Panc1 (cell line): ENCODE results near the gene FBXL15. TPM values are rescaled to one million over a fixed set of nuclear protein-coding genes. Genes with fewer than 3 reads are reported as not detected.

Experiments used
- ATAC-seq: fragments of 200-7000 bp; cut with Tn5 transposase; 2 replicates; pipeline ENCODE4 v1.9.1; 2020; ENCODE audit warnings: mild to moderate bottlenecking, moderate library complexity
- BruUV-seq: library from RNA; stranded (reverse); fragments of 400-500 nt; replicated peaks from 2 replicates; lab custom pipeline; 2021; lab: Mats Ljungman, UMichigan
- CTCF ChIA-PET: fragments of 300-600 bp; sonication (Branson Sonifier 250); formaldehyde crosslinking; loops from one replicate; lab custom pipeline; 2022; ENCODE audit warnings: antibody characterized with exemption; lab: Charles Lee
- POLR2A ChIA-PET: fragments of 300-600 bp; sonication (Branson Sonifier 250); formaldehyde crosslinking; loops from one replicate; lab custom pipeline; 2022; ENCODE audit warnings: antibody characterized with exemption; lab: Charles Lee
- DNase-seq: peaks from one replicate; pipeline ENCODE4 v3.0.0-alpha.2; 2010; ENCODE audit warnings: low read depth, low spot score
- H3K27ac ChIP-seq: 2 replicates; pipeline ENCODE4 v1.5.1; 2011; ENCODE audit warnings: mild to moderate bottlenecking, low read length, inconsistent platforms
- H3K27me3 ChIP-seq: fragments of 200-500 bp; sonication (Bioruptor generic); 2 replicates; pipeline ENCODE4 v1.6.0; 2014; ENCODE audit warnings: low read length, inconsistent platforms; ENCODE audit not compliant: control insufficient read depth, insufficient read depth
- H3K36me3 ChIP-seq: fragments of 200-500 bp; sonication (Bioruptor generic); 2 replicates; pipeline ENCODE4 v1.5.1; 2014; ENCODE audit warnings: inconsistent platforms, mild to moderate bottlenecking, low read length, moderate library complexity; ENCODE audit not compliant: control insufficient read depth, insufficient read depth
- H3K4me1 ChIP-seq: 2 replicates; pipeline ENCODE4 v1.5.1; 2011; ENCODE audit warnings: inconsistent platforms, mild to moderate bottlenecking, low read length, moderate library complexity; ENCODE audit not compliant: control insufficient read depth, insufficient read depth
- H3K4me3 ChIP-seq, 2 experiments: 2 replicates each; pipeline ENCODE4 v1.5.1; 2011 to 2012; ENCODE audit warnings: low read depth in 2 of 2, low read length in 2 of 2, mild to moderate bottlenecking in 2 of 2, inconsistent platforms in 1 of 2, moderate library complexity in 1 of 2
- H3K9me3 ChIP-seq: fragments of 200-500 bp; sonication (Bioruptor generic); 2 replicates; pipeline ENCODE4 v1.5.1; 2014; ENCODE audit warnings: low read depth, mild to moderate bottlenecking, inconsistent platforms, low read length, moderate library complexity; ENCODE audit not compliant: control insufficient read depth, insufficient read depth
- POLR2AphosphoS5 ChIP-seq: IDR thresholded peaks from 2 replicates; pipeline ENCODE4 v1.6.1; 2012; ENCODE audit warnings: mild to moderate bottlenecking, low read depth, low read length, moderate library complexity
- SIN3A ChIP-seq: IDR thresholded peaks from 2 replicates; pipeline ENCODE4 v1.6.1; 2012; ENCODE audit warnings: low read depth, mild to moderate bottlenecking, low read length, moderate library complexity, borderline replicate concordance; ENCODE audit not compliant: insufficient read depth
- TCF7L2 ChIP-seq: IDR thresholded peaks from 2 replicates; pipeline ENCODE4 v1.6.1; 2011; ENCODE audit warnings: mild to moderate bottlenecking, low read depth, low read length, inconsistent platforms
- in situ Hi-C: cut with HindIII; loops from 2 replicates; pipeline ENCODE4 v1.10.0; 2016; ENCODE audit warnings: low sequenced_read_pairs, low pct_unique_long_range_greater_than_20kb
- intact Hi-C: fragments of 100-400 bp; cut with micrococcal nuclease; formaldehyde crosslinking; loops from one replicate; pipeline ENCODE4 v1.10.0; 2022; ENCODE audit not compliant: unreplicated experiment
- total RNA-seq: library from RNA; stranded (reverse); gene quantifications from one replicate; pipeline ENCODE4 v1.2.1, GENCODE V29; 2021; ENCODE audit not compliant: unreplicated experiment
- TF ChIP-seq, protein P1 (sequence below): fragments of 450-650 bp; IDR thresholded peaks from 2 replicates; pipeline ENCODE4 v1.5.1; 2017; ENCODE audit warnings: mild to moderate bottlenecking
- TF ChIP-seq, protein P2 (sequence below), 2 experiments: IDR thresholded peaks; 2 replicates each; pipeline ENCODE4 v1.6.1; 2011 to 2012; ENCODE audit warnings: low read depth in 2 of 2, control low read depth in 1 of 2, low read length in 1 of 2, mild to moderate bottlenecking in 1 of 2, moderate library complexity in 1 of 2; ENCODE audit not compliant: insufficient read depth in 1 of 2

The FBXL15 gene
- total RNA-seq, 1 experiment from 2014 or later: 7.9 TPM

DNA sequence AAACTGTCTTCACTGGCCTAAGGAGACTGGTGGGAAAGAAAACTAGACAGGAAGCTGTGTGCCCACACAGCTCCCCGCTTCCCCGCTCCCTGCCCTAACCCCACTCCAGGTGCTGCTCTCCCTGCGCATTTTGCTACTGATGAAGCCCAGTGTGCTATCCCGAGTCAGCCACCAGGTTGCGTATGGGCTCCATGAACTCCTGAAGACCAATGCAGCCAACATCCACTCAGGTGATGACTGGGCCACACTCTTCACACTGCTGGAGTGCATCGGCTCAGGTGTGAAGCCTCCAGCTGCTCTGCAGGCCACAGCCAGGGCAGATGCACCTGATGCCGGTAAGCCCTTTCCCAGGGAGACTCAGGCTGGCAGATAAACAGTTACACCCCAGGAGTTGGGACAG, 45.4 kb upstream of the FBXL15 start:
- BruUV-seq: no TSS peak
- Histone ChIP-seq H3K4me1 (no peaks in the 10 kb centered on the region), H3K9me3 (no peaks in the 10 kb centered on the region), H3K4me3 (no peak overlapping the region), H3K27me3 (no peaks in the 10 kb centered on the region), H3K36me3 (peaks cover 17% of the 10 kb centered on the region), H3K27ac (no peak overlapping the region)
- ChIA-PET CTCF (interaction anchor here (0.6 kb wide), 1 partner anchor 15 kb away, joined by 7 read pairs; no protein-coding TSS in a partner anchor), POLR2A (no interaction called here)
- in situ Hi-C loops: no loop called here
- intact Hi-C loops: no loop called here
- DNase-seq: no peak
- TF ChIP-seq POLR2AphosphoS5 (no peak), TCF7L2 (no peak), SIN3A (no peak)
- TF ChIP-seq, protein P1, sequence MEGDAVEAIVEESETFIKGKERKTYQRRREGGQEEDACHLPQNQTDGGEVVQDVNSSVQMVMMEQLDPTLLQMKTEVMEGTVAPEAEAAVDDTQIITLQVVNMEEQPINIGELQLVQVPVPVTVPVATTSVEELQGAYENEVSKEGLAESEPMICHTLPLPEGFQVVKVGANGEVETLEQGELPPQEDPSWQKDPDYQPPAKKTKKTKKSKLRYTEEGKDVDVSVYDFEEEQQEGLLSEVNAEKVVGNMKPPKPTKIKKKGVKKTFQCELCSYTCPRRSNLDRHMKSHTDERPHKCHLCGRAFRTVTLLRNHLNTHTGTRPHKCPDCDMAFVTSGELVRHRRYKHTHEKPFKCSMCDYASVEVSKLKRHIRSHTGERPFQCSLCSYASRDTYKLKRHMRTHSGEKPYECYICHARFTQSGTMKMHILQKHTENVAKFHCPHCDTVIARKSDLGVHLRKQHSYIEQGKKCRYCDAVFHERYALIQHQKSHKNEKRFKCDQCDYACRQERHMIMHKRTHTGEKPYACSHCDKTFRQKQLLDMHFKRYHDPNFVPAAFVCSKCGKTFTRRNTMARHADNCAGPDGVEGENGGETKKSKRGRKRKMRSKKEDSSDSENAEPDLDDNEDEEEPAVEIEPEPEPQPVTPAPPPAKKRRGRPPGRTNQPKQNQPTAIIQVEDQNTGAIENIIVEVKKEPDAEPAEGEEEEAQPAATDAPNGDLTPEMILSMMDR: no peak
- TF ChIP-seq, protein P2, sequence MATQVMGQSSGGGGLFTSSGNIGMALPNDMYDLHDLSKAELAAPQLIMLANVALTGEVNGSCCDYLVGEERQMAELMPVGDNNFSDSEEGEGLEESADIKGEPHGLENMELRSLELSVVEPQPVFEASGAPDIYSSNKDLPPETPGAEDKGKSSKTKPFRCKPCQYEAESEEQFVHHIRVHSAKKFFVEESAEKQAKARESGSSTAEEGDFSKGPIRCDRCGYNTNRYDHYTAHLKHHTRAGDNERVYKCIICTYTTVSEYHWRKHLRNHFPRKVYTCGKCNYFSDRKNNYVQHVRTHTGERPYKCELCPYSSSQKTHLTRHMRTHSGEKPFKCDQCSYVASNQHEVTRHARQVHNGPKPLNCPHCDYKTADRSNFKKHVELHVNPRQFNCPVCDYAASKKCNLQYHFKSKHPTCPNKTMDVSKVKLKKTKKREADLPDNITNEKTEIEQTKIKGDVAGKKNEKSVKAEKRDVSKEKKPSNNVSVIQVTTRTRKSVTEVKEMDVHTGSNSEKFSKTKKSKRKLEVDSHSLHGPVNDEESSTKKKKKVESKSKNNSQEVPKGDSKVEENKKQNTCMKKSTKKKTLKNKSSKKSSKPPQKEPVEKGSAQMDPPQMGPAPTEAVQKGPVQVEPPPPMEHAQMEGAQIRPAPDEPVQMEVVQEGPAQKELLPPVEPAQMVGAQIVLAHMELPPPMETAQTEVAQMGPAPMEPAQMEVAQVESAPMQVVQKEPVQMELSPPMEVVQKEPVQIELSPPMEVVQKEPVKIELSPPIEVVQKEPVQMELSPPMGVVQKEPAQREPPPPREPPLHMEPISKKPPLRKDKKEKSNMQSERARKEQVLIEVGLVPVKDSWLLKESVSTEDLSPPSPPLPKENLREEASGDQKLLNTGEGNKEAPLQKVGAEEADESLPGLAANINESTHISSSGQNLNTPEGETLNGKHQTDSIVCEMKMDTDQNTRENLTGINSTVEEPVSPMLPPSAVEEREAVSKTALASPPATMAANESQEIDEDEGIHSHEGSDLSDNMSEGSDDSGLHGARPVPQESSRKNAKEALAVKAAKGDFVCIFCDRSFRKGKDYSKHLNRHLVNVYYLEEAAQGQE (IDR thresholded peaks at IDR 0.05; ENCODE audit: insufficient read depth in 1 of 2, low read depth in 2 of 2, low read length in 1 of 2): no peak
- ATAC-seq: peak; percentile 70; the same call in 1 of the 2 replicates

DNA sequence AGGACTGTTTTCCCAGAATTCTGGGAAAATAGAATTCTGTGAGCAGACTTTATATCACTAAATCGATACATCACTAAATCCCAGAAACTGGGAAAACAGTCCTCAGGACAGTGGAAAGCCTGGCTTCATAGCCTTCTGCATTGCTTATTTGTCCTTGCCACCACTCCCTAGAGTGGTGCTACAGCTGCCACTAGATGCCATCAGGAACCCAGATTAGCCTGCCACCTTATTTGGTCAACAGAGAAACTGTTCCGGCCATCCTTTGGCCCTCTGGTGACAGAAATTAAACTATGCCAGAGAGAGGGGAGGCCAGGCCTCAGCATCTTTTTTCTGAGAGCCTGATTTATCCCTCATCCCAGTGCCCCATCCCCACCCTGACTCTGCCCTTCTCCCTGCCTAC, 44.8 kb upstream of the FBXL15 start:
- CTCF ChIA-PET: no interaction called here
- no peaks in the 10 kb centered on the region for H3K9me3 ChIP-seq
- ATAC-seq (no peak), DNase-seq (no peak)
- H3K4me3 ChIP-seq: no peak overlapping the region
- TF ChIP-seq SIN3A (no peak), POLR2AphosphoS5 (no peak), TCF7L2 (no peak)
- TF ChIP-seq, protein P2 (IDR thresholded peaks at IDR 0.05; ENCODE audit: insufficient read depth in 1 of 2, low read depth in 2 of 2, low read length in 1 of 2): no peak
- TF ChIP-seq, protein P1: no peak
- no TSS peak for BruUV-seq
- H3K27ac ChIP-seq: no peak overlapping the region
- in situ Hi-C loops (no loop called here), intact Hi-C loops (no loop called here)
- H3K4me1 ChIP-seq: no peaks in the 10 kb centered on the region
- no peaks in the 10 kb centered on the region for H3K27me3 ChIP-seq
- POLR2A ChIA-PET: no interaction called here
- H3K36me3 ChIP-seq: peaks cover 19% of the 10 kb centered on the region
